ENCODE results near the gene MB. TPM values are rescaled to one million over a fixed set of nuclear protein-coding genes. Genes with fewer than 3 reads are reported as not detected.

MB gene
- total RNA-seq, 2 donors from 2014 or later = 1.4 to 2.6 TPM

- no peaks in the 10 kb centered on the region for H3K36me3 ChIP-seq (ENCODE audit: control insufficient read depth, insufficient read depth, low read length)
- no peak for DNase-seq
- no peaks in the 10 kb centered on the region for H3K27me3 ChIP-seq (ENCODE audit: control insufficient read depth, insufficient read depth, low read length, poor library complexity, severe bottlenecking)
- Mint-ChIP-seq H3K27ac (no peak overlapping the region), H3K36me3 (ENCODE audit: low read depth) (no peaks in the 10 kb centered on the region), H3K4me3 (no peak overlapping the region), H3K27me3 (ENCODE audit: insufficient read depth) (peaks cover 1% of the 10 kb centered on the region), H3K4me1 (peaks cover 3% of the 10 kb centered on the region), H3K9me3 (no peaks in the 10 kb centered on the region)
- no peak overlapping the region for H3K27ac ChIP-seq (ENCODE audit: low read depth, low read length)
- peaks cover 3% of the 10 kb centered on the region for H3K4me1 ChIP-seq (ENCODE audit: control insufficient read depth, insufficient read depth, low read length)
- 60 to 80% methylated on average over 1 to 4 of the region's 4 CpGs for WGBS, 2 experiments (ENCODE audit: insufficient coverage in 1 of 2, insufficient read length in 1 of 2)
- H3K9me3 ChIP-seq (ENCODE audit: control insufficient read depth, low read length) = no peaks in the 10 kb centered on the region
- H3K4me3 ChIP-seq (ENCODE audit: low read length) = no peak overlapping the region
- no peak overlapping the region for H3K9ac ChIP-seq (ENCODE audit: extremely low read depth, low read length, poor library complexity, severe bottlenecking)
- TF ChIP-seq CTCF (conservative IDR thresholded peaks at IDR 0.05) = no peak
Measured at GRCh38 chr22:35609761-35610160, 7.4 kb downstream of the MB start.

GRCh38 chr22:35609261-35609660, 7.9 kb downstream of the MB start:
- Histone ChIP-seq H3K9ac (ENCODE audit: extremely low read depth, low read length, poor library complexity, severe bottlenecking) (no peak overlapping the region), H3K36me3 (ENCODE audit: control insufficient read depth, insufficient read depth, low read length) (no peaks in the 10 kb centered on the region), H3K27ac (ENCODE audit: low read depth, low read length) (no peak overlapping the region), H3K27me3 (ENCODE audit: control insufficient read depth, insufficient read depth, low read length, poor library complexity, severe bottlenecking) (no peaks in the 10 kb centered on the region), H3K9me3 (ENCODE audit: control insufficient read depth, low read length) (no peaks in the 10 kb centered on the region), H3K4me1 (ENCODE audit: control insufficient read depth, insufficient read depth, low read length) (peaks cover 3% of the 10 kb centered on the region), H3K4me3 (ENCODE audit: low read length) (no peak overlapping the region)
- peaks cover 1% of the 10 kb centered on the region for H3K27me3 Mint-ChIP-seq (ENCODE audit: insufficient read depth)
- no peak for TF ChIP-seq CTCF (conservative IDR thresholded peaks at IDR 0.05)
- no peaks in the 10 kb centered on the region for H3K36me3 Mint-ChIP-seq (ENCODE audit: low read depth)
- WGBS, 2 experiments (ENCODE audit: insufficient coverage in 1 of 2, insufficient read length in 1 of 2) = 90 to 100% methylated on average over 3 to 9 of the region's 9 CpGs
- DNase-seq = no peak
- H3K9me3 Mint-ChIP-seq = no peaks in the 10 kb centered on the region
- peaks cover 8% of the 10 kb centered on the region for H3K4me1 Mint-ChIP-seq
- no peak overlapping the region for H3K27ac Mint-ChIP-seq
- no peak overlapping the region for H3K4me3 Mint-ChIP-seq

GRCh38 chr22:35608088-35608487, 9.0 kb downstream of the MB start:
- H3K4me3 Mint-ChIP-seq = no peak overlapping the region
- Histone ChIP-seq H3K9me3 (ENCODE audit: control insufficient read depth, low read length) (no peaks in the 10 kb centered on the region), H3K27ac (ENCODE audit: low read depth, low read length) (no peak overlapping the region), H3K9ac (ENCODE audit: extremely low read depth, low read length, poor library complexity, severe bottlenecking) (no peak overlapping the region), H3K4me3 (ENCODE audit: low read length) (no peak overlapping the region), H3K4me1 (ENCODE audit: control insufficient read depth, insufficient read depth, low read length) (peaks cover 3% of the 10 kb centered on the region), H3K36me3 (ENCODE audit: control insufficient read depth, insufficient read depth, low read length) (no peaks in the 10 kb centered on the region), H3K27me3 (ENCODE audit: control insufficient read depth, insufficient read depth, low read length, poor library complexity, severe bottlenecking) (no peaks in the 10 kb centered on the region)
- H3K27ac Mint-ChIP-seq = no peak overlapping the region
- TF ChIP-seq CTCF (conservative IDR thresholded peaks at IDR 0.05) = no peak
- H3K36me3 Mint-ChIP-seq (ENCODE audit: low read depth) = no peaks in the 10 kb centered on the region
- DNase-seq = no peak
- 88 to 89% methylated on average over 8 to 11 of the region's 11 CpGs for WGBS, 2 experiments (ENCODE audit: insufficient coverage in 1 of 2, insufficient read length in 1 of 2)
- peaks cover 1% of the 10 kb centered on the region for H3K27me3 Mint-ChIP-seq (ENCODE audit: insufficient read depth)
- peaks cover 9% of the 10 kb centered on the region for H3K4me1 Mint-ChIP-seq
- no peaks in the 10 kb centered on the region for H3K9me3 Mint-ChIP-seq

All from endodermal cell (in vitro differentiated cells).